H9 (cell line): ENCODE results near the gene CCDC158. TPM values are rescaled to one million over a fixed set of nuclear protein-coding genes. Genes with fewer than 3 reads are reported as not detected.

Source experiments
- DNase-seq: peaks from one replicate; pipeline ENCODE4 v3.0.0-alpha.2; 2017
- H2AFZ ChIP-seq: one replicate; pipeline ENCODE4 v1.6.1; 2013; ENCODE audit warnings: mild to moderate bottlenecking, low read length, control low read depth, moderate library complexity
- H2AK5ac ChIP-seq: 2 replicates; pipeline ENCODE4 v1.6.1; 2013; ENCODE audit warnings: low read length, control low read depth, mixed read lengths; ENCODE audit not compliant: insufficient read length
- H2BK120ac ChIP-seq: one replicate; pipeline ENCODE4 v1.6.1; 2013; ENCODE audit warnings: low read depth, mild to moderate bottlenecking, low read length, control low read depth, inconsistent platforms; ENCODE audit not compliant: poor library complexity, severe bottlenecking
- H2BK12ac ChIP-seq: 2 replicates; pipeline ENCODE4 v1.6.1; 2013; ENCODE audit warnings: low read length, control low read depth, mixed read lengths, low read depth; ENCODE audit not compliant: insufficient read length
- H2BK15ac ChIP-seq: 2 replicates; pipeline ENCODE4 v1.6.1; 2013; ENCODE audit warnings: low read depth, low read length, control low read depth
- H2BK20ac ChIP-seq: one replicate; pipeline ENCODE4 v1.6.1; 2013; ENCODE audit warnings: low read depth, mild to moderate bottlenecking, low read length, control low read depth, inconsistent platforms; ENCODE audit not compliant: poor library complexity, severe bottlenecking
- H2BK5ac ChIP-seq: 2 replicates; pipeline ENCODE4 v1.6.1; 2013; ENCODE audit warnings: low read length, control low read depth, mixed read lengths; ENCODE audit not compliant: insufficient read length
- H3K14ac ChIP-seq: 2 replicates; pipeline ENCODE4 v1.6.1; 2013; ENCODE audit warnings: low read length, control low read depth; ENCODE audit not compliant: insufficient read depth
- H3K18ac ChIP-seq: 2 replicates; pipeline ENCODE4 v1.6.1; 2013; ENCODE audit warnings: low read depth, mild to moderate bottlenecking, mixed read lengths, low read length, control low read depth; ENCODE audit not compliant: insufficient read length
- H3K23ac ChIP-seq: 2 replicates; pipeline ENCODE4 v1.6.1; 2013; ENCODE audit warnings: low read length, control low read depth, mixed read lengths, low read depth; ENCODE audit not compliant: insufficient read length
- H3K23me2 ChIP-seq: 2 replicates; pipeline ENCODE4 v1.6.1; 2013; ENCODE audit warnings: low read depth, mild to moderate bottlenecking, mixed read lengths, low read length, control low read depth; ENCODE audit not compliant: insufficient read length, poor library complexity, severe bottlenecking
- H3K27ac ChIP-seq: 2 replicates; pipeline ENCODE4 v1.5.1; 2013; ENCODE audit warnings: low read length, control low read depth, mixed read lengths, low read depth; ENCODE audit not compliant: insufficient read length
- H3K27me3 ChIP-seq: 2 replicates; pipeline ENCODE4 v1.6.1; 2013; ENCODE audit warnings: low read length, control low read depth, inconsistent platforms; ENCODE audit not compliant: insufficient read depth
- H3K4ac ChIP-seq: 2 replicates; pipeline ENCODE4 v1.6.1; 2013; ENCODE audit warnings: low read depth, mild to moderate bottlenecking, control low read depth, inconsistent platforms, low read length, moderate library complexity
- H3K4me1 ChIP-seq: 2 replicates; pipeline ENCODE4 v1.6.1; 2013; ENCODE audit warnings: low read length, control low read depth, inconsistent platforms; ENCODE audit not compliant: insufficient read depth
- H3K4me2 ChIP-seq: 2 replicates; pipeline ENCODE4 v1.6.1; 2013; ENCODE audit warnings: low read length, control low read depth, mixed read lengths; ENCODE audit not compliant: insufficient read length, insufficient read depth
- H3K56ac ChIP-seq: 2 replicates; pipeline ENCODE4 v1.6.1; 2013; ENCODE audit warnings: low read depth, mild to moderate bottlenecking, mixed read lengths, low read length, control low read depth; ENCODE audit not compliant: insufficient read length
- H3K79me1 ChIP-seq: 2 replicates; pipeline ENCODE4 v1.6.1; 2013; ENCODE audit warnings: low read depth, mild to moderate bottlenecking, moderate library complexity, low read length, control low read depth, inconsistent platforms; ENCODE audit not compliant: insufficient read depth, poor library complexity, severe bottlenecking
- H3K79me2 ChIP-seq: 2 replicates; pipeline ENCODE4 v1.6.1; 2013; ENCODE audit warnings: low read length, control low read depth, inconsistent platforms; ENCODE audit not compliant: insufficient read depth
- H3K9ac ChIP-seq: 2 replicates; pipeline ENCODE4 v1.6.1; 2013; ENCODE audit warnings: low read length, control low read depth, mixed read lengths; ENCODE audit not compliant: insufficient read length; ENCODE audit errors: extremely low read depth
- H3K9me3 ChIP-seq: one replicate; pipeline ENCODE4 v1.6.1; 2013; ENCODE audit warnings: low read depth, low read length, inconsistent platforms; ENCODE audit not compliant: control insufficient read depth
- H3T11ph ChIP-seq: one replicate; pipeline ENCODE4 v1.6.1; 2013; ENCODE audit warnings: mild to moderate bottlenecking, low read length, control low read depth, inconsistent platforms
- H4K20me1 ChIP-seq: one replicate; pipeline ENCODE4 v1.6.1; 2013; ENCODE audit not compliant: control insufficient read depth, insufficient read length, insufficient read depth
- H4K5ac ChIP-seq: 2 replicates; pipeline ENCODE4 v1.6.1; 2013; ENCODE audit warnings: low read depth, mild to moderate bottlenecking, mixed read lengths, low read length, control low read depth; ENCODE audit not compliant: insufficient read length
- H4K8ac ChIP-seq: replicated peaks from 2 replicates; pipeline ENCODE4 v1.6.1; 2013; ENCODE audit warnings: low read length, control low read depth, mixed read lengths, low read depth; ENCODE audit not compliant: insufficient read length
- H4K91ac ChIP-seq: 2 replicates; pipeline ENCODE4 v1.6.1; 2013; ENCODE audit warnings: low read depth, mild to moderate bottlenecking, moderate library complexity, mixed read lengths, low read length, control low read depth; ENCODE audit not compliant: insufficient read length
- H3K27ac Mint-ChIP-seq, 3 experiments: 2 replicates in 2 of 3; 3 replicates in 1 of 3; pipeline ENCODE4 v1.8.0; 2020 to 2021; ENCODE audit warnings: mixed read lengths in 3 of 3, mild to moderate bottlenecking in 1 of 3, moderate library complexity in 1 of 3
- H3K27me3 Mint-ChIP-seq: 2 replicates; pipeline ENCODE4 v1.8.0; 2021; ENCODE audit warnings: low read depth, mild to moderate bottlenecking, moderate library complexity, mixed read lengths
- H3K36me3 Mint-ChIP-seq, 3 experiments: 2 replicates in 2 of 3; 3 replicates in 1 of 3; pipeline ENCODE4 v1.8.0; 2020 to 2021; ENCODE audit warnings: low read depth in 3 of 3, mixed read lengths in 3 of 3; ENCODE audit not compliant: insufficient read depth in 1 of 3
- H3K4me1 Mint-ChIP-seq, 2 experiments: 2 replicates each; pipeline ENCODE4 v1.8.0; 2020; ENCODE audit warnings: mixed read lengths in 2 of 2
- H3K4me3 Mint-ChIP-seq, 2 experiments: 2 replicates in 1 of 2; 3 replicates in 1 of 2; pipeline ENCODE4 v1.8.0; 2020 to 2021; ENCODE audit warnings: mild to moderate bottlenecking in 2 of 2, mixed read lengths in 2 of 2, moderate library complexity in 1 of 2
- H3K9me3 Mint-ChIP-seq, 2 experiments: 2 replicates in 1 of 2; 3 replicates in 1 of 2; pipeline ENCODE4 v1.8.0; 2020; ENCODE audit warnings: mild to moderate bottlenecking in 2 of 2, mixed read lengths in 2 of 2, moderate library complexity in 1 of 2
- WGBS: extraction: QIAGEN DNeasy Blood & Tissue Kit; methylation state at CpG from one replicate; pipeline ENCODE4 v1.1.7; 2013; ENCODE audit warnings: missing lambda C conversion rate, low lambda C conversion rate, mixed read lengths; ENCODE audit not compliant: insufficient read length; ENCODE audit errors: extremely low coverage; 5-methylcytosine and 5-hydroxymethylcytosine counted together
- total RNA-seq: library from RNA; stranded (reverse); gene quantifications from 2 replicates; pipeline ENCODE4 v1.2.1, GENCODE V29; 2021
- TF ChIP-seq, protein P1 (sequence below): fragments of 200-600 bp; sonication (generic); conservative IDR thresholded peaks from 3 replicates; pipeline ENCODE4 v1.8.0; 2021; ENCODE audit warnings: antibody characterized with exemption, mild to moderate bottlenecking

CCDC158 gene
- total RNA-seq, 1 experiment from 2014 or later, result not detected

- no peak overlapping the region for H4K91ac ChIP-seq
- H3K36me3 Mint-ChIP-seq, result peaks cover 1 to 5% (median 4%) of the 10 kb centered on the region in 3 experiments; a peak in 4 of 7 replicates
Observed at GRCh38 chr4:76302826-76303438, 118.0 kb downstream of the CCDC158 start.

More at GRCh38 chr4:76302826-76303438, 118.0 kb downstream of the CCDC158 start:
- H3T11ph ChIP-seq, result no peak overlapping the region
- H2BK20ac ChIP-seq, result no peak overlapping the region
- H2BK15ac ChIP-seq, result no peak overlapping the region
- H3K79me2 ChIP-seq, result no peaks in the 10 kb centered on the region
- H2BK120ac ChIP-seq, result no peak overlapping the region
- no peak overlapping the region for H2BK5ac ChIP-seq
- H3K9ac ChIP-seq, result no peak overlapping the region
- no peak overlapping the region for H4K8ac ChIP-seq
- peaks cover 4% of the 10 kb centered on the region; the same call in 1 of the 2 replicates for H3K27me3 ChIP-seq
- no peak overlapping the region for H3K23ac ChIP-seq
- TF ChIP-seq, protein P1, sequence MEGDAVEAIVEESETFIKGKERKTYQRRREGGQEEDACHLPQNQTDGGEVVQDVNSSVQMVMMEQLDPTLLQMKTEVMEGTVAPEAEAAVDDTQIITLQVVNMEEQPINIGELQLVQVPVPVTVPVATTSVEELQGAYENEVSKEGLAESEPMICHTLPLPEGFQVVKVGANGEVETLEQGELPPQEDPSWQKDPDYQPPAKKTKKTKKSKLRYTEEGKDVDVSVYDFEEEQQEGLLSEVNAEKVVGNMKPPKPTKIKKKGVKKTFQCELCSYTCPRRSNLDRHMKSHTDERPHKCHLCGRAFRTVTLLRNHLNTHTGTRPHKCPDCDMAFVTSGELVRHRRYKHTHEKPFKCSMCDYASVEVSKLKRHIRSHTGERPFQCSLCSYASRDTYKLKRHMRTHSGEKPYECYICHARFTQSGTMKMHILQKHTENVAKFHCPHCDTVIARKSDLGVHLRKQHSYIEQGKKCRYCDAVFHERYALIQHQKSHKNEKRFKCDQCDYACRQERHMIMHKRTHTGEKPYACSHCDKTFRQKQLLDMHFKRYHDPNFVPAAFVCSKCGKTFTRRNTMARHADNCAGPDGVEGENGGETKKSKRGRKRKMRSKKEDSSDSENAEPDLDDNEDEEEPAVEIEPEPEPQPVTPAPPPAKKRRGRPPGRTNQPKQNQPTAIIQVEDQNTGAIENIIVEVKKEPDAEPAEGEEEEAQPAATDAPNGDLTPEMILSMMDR, result no peak
- no peak overlapping the region for H2BK12ac ChIP-seq
- no peak overlapping the region for H4K5ac ChIP-seq
- no peaks in the 10 kb centered on the region for H4K20me1 ChIP-seq
- no peak overlapping the region for H3K27ac Mint-ChIP-seq
- no peak overlapping the region for H3K4ac ChIP-seq
- no peak for DNase-seq
- H3K9me3 Mint-ChIP-seq, result peaks cover 5 to 6% of the 10 kb centered on the region in 2 experiments
- peaks cover 2 to 14% of the 10 kb centered on the region in 2 experiments; a peak in 3 of 4 replicates for H3K4me1 Mint-ChIP-seq
- no peak overlapping the region for H3K27ac ChIP-seq
- H3K56ac ChIP-seq, result no peak overlapping the region
- H3K27me3 Mint-ChIP-seq, result peaks cover 13% of the 10 kb centered on the region
- H2AFZ ChIP-seq, result no peak overlapping the region
- peaks cover 15% of the 10 kb centered on the region for H3K23me2 ChIP-seq
- peaks cover 1% of the 10 kb centered on the region; the same call in 1 of the 2 replicates for H3K4me1 ChIP-seq
- H3K9me3 ChIP-seq, result no peaks in the 10 kb centered on the region
- H2AK5ac ChIP-seq, result no peak overlapping the region
- no peaks in the 10 kb centered on the region for H3K79me1 ChIP-seq
- H3K14ac ChIP-seq, result no peak overlapping the region
- H3K4me2 ChIP-seq, result no peak overlapping the region
- no CpG with 5 or more reads among the region's 3 CpGs for WGBS
- no peak overlapping the region for H3K4me3 Mint-ChIP-seq
- no peak overlapping the region for H3K18ac ChIP-seq
